Mesenchymal stem cell (in vitro differentiated cells and primary cell): ENCODE measurements around the gene MSMP.

Source experiments
- small RNA-seq: library from polyadenylated mRNA; stranded (forward); fragments of <200 nt; extraction: miRNeasy Mini kit (QIAGEN cat#:217004); gene quantifications from one replicate; pipeline ENCODE3, GENCODE V24; 2013; ENCODE audit warnings: low read depth

The MSMP gene

Small RNA genes within 50 kb of the gene (small RNA-seq; reads per million reads assigned to genes)
- 0.86 reads per million for gene MIR6853
